ENCODE results near the gene C1GALT1.

C1GALT1 gene

GRCh38 chr7:7272294-7272693 lies 90.0 kb downstream of the C1GALT1 start:
- DNase-seq (ENCODE audit: low read depth in 2 of 2), result no peak

- no peak for DNase-seq (ENCODE audit: low read depth in 2 of 2)
Observed at GRCh38 chr7:7274782-7275181, 92.4 kb downstream of the C1GALT1 start.

DNA sequence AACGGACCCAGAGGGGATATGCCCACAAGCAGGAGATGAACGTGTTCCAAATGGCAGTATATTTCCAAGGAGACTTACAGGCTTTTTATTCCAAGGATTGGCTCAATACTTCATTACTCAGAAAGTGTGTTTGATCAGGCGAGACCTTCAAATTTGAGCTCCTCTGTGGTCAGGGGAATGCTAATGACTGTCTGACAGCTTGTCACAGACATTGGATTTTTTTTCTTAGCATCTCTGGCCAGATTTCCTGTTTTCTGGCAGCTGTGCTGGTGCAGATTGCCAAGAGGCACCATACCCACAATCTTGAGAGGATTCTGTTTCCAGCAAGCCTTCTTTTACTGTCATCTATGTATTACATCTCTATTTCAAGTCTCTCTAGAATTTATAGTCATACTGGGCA lies 93.8 kb downstream of the C1GALT1 start:
- no peak for DNase-seq (ENCODE audit: low read depth in 2 of 2)

GRCh38 chr7:7290429-7291122 lies 108.2 kb downstream of the C1GALT1 start:
- no peak for DNase-seq (ENCODE audit: low read depth in 2 of 2)

DNA sequence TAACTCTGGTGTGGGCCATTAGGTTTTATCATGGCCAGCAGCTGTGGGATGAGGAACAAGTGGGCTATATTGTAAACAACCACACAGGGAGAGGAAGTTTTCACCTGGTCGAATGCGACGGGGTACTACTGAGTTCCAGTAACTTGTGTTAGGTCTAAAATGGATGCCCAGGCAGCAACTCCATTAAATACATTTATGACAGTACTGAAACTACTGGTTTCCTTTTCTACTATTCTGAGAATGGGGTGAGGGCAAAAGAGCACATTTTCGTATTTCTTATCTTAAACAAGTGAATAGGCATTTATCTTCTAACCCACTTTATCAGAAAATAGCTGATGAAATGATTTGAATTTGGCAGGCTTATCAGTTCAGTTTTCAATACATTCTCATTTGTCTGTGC lies 109.7 kb downstream of the C1GALT1 start:
- no peak for DNase-seq (ENCODE audit: low read depth in 2 of 2)

DNA sequence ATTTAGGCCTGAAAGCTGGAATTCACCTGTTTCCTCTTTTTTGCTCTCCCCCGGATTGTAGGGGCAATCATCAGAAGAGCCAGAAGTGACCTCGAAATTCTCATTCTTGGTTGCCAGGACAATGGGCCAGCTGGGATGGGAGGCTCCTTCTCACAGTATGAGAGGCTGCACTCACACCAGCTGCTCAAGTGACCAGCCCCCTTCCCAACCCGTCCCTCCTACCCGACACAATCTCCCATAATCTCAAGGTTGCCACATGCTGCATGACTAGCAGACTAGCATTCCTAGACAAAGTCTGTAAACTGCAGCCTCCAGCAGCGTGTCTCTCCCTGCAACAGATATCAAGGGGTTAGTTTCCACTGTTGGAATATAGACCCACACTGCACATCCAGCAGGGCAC lies 110.3 kb downstream of the C1GALT1 start:
- no peak for DNase-seq (ENCODE audit: low read depth in 2 of 2)

DNA sequence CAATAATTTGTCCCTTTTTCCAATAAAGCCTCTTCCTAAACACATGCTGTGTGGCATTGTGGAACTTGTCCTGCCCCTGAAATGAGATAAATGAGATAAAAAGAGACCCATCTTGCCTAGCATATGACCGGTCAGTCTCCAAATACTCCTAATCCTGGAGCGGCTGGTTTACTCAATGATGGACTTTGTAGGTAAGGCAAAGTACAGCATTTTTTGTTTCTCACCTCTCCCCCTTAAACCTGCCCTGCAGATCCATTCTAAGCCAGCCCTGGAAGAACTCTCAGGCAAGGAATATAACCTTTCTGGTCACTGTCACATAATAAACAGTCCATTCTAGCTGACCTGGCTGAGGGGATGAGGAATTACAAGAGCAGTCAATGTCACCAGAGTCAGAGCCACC lies 110.7 kb downstream of the C1GALT1 start:
- no peak for DNase-seq (ENCODE audit: low read depth in 2 of 2)

GRCh38 chr7:7294911-7295310 lies 112.6 kb downstream of the C1GALT1 start:
- DNase-seq (ENCODE audit: low read depth in 2 of 2), result no peak
